Subcutaneous abdominal adipose tissue (tissue), 5 donors: ENCODE data around the gene OCA2.

Experiments used
- H3K27ac ChIP-seq: one replicate; pipeline ENCODE4 v1.7.0; 2013; ENCODE audit warnings: low read depth, mild to moderate bottlenecking, inconsistent platforms, low read length, moderate library complexity
- H3K27me3 ChIP-seq, 5 donors: one replicate each; pipeline ENCODE4 v1.7.0; 2013; ENCODE audit warnings: low read length in 5 of 5, inconsistent platforms in 1 of 5; ENCODE audit not compliant: control insufficient read depth in 5 of 5, insufficient read depth in 4 of 5
- H3K36me3 ChIP-seq, 5 donors: one replicate each; pipeline ENCODE4 v1.7.0; 2013; ENCODE audit warnings: low read length in 5 of 5; ENCODE audit not compliant: control insufficient read depth in 5 of 5, insufficient read depth in 5 of 5
- H3K4me1 ChIP-seq, 5 donors: one replicate each; pipeline ENCODE4 v1.7.0; 2013; ENCODE audit warnings: low read length in 5 of 5, mild to moderate bottlenecking in 3 of 5, moderate library complexity in 1 of 5; ENCODE audit not compliant: control insufficient read depth in 5 of 5, insufficient read depth in 5 of 5
- H3K4me3 ChIP-seq, 5 donors: one replicate each; pipeline ENCODE4 v1.7.0; 2013; ENCODE audit warnings: low read length in 5 of 5, low read depth in 1 of 5
- H3K9ac ChIP-seq, 5 donors: one replicate each; pipeline ENCODE4 v1.7.0; 2013; ENCODE audit warnings: low read length in 5 of 5, mild to moderate bottlenecking in 4 of 5, moderate library complexity in 3 of 5
- H3K9me3 ChIP-seq, 5 donors: one replicate each; pipeline ENCODE4 v1.7.0; 2013; ENCODE audit warnings: low read length in 5 of 5; ENCODE audit not compliant: control insufficient read depth in 5 of 5
- donor health status: healthy.
- donor health status: healthy.
- donor health status: healthy.
- donor health status: healthy.
- donor health status: healthy.

OCA2 gene

DNA sequence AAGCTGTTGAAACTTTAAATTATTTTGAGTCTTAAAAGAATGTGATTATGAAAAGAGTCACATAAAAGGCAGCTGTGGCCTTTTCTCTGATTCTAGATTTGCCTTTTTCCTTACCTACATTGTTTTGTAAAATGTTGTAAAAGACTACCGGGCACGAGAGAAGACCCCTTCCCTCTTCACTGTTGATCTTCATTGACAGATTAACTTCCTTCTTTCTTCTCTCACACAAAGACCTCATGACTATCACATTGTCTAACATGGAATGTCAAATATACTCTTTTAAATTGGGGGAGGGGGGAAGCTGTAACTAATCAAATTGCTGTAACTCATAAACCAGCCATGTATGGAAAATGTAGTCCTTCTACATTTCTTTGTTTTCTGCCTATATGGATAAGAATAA lies 68.3 kb downstream of the OCA2 start:
- no peaks in the 10 kb centered on the region for H3K4me1 ChIP-seq
- no peak overlapping the region for H3K27ac ChIP-seq
- no peaks in the 10 kb centered on the region for H3K36me3 ChIP-seq
- no peaks in the 10 kb centered on the region for H3K9me3 ChIP-seq
- no peaks in the 10 kb centered on the region for H3K27me3 ChIP-seq
- H3K9ac ChIP-seq = no peak overlapping the region
- no peak overlapping the region for H3K4me3 ChIP-seq

DNA sequence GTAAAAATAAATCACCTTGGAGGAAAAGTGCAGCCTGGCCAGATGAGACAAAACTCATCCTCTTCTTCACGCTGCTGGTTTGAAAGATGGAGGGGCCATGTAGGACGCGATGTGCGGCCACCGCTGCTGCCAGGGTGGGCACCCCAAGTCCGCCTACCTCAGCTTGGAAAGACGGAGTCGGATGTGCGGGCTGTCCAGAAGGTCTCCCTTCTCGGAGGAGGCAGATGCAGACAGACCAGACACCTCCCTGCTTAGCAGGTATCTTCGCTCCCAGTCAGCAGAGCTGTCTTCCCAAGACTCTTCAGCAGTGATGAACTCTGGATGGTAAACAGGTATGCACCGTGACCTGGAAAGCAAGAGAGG lies 71.4 kb downstream of the OCA2 start:
- H3K9me3 ChIP-seq = no peaks in the 10 kb centered on the region
- H3K4me1 ChIP-seq = no peaks in the 10 kb centered on the region
- H3K27ac ChIP-seq = no peak overlapping the region
- no peak overlapping the region for H3K9ac ChIP-seq
- H3K36me3 ChIP-seq = no peaks in the 10 kb centered on the region
- no peak overlapping the region for H3K4me3 ChIP-seq
- no peaks in the 10 kb centered on the region for H3K27me3 ChIP-seq

DNA sequence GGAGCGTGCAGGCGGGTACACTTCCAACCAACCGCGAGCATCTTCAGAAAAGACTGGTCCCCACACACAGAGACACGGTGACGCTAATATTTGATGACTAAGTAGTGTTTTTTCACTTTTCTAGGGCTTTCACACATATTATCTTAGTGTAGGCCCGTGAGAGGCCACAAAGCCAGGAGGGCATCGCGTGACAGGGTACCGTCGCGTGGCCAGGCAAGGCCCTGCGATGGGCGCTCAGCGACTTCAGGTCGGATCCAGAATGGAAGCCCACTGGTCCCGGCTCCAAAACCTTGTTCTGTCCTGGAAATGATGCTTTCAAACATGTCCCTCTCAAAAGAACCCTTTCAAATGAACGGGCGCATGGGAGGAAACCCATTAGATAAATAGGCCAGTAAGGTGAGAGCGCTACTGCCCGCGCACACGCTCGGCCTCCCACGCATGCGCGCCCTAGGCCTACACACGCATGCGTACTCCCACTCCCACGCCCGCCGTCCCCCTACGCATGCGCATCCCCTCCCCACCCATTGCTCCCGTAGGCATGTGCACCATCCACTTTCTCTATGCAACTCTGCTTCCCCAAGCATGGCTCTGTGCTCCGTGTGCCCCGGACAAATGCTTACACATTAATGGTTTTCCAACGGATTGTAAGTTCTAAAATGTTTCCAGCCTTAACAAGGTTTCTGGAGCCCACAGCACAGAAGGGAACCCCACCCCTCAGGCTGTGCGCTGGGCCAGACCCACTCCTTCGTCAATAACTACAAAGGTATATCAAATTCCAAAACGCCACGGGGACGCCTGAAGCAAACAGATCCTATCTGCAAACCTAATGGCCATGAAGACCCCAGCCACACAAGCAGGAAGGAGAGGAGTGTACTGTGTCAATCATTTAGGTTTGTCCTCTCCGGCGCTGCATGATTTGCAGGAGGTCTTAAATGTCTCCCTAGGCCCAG lies 72.1 kb downstream of the OCA2 start:
- Histone ChIP-seq H3K9ac (no peak overlapping the region), H3K4me1 (no peaks in the 10 kb centered on the region), H3K27me3 (no peaks in the 10 kb centered on the region), H3K4me3 (no peak overlapping the region), H3K9me3 (no peaks in the 10 kb centered on the region), H3K36me3 (no peaks in the 10 kb centered on the region), H3K27ac (no peak overlapping the region)

DNA sequence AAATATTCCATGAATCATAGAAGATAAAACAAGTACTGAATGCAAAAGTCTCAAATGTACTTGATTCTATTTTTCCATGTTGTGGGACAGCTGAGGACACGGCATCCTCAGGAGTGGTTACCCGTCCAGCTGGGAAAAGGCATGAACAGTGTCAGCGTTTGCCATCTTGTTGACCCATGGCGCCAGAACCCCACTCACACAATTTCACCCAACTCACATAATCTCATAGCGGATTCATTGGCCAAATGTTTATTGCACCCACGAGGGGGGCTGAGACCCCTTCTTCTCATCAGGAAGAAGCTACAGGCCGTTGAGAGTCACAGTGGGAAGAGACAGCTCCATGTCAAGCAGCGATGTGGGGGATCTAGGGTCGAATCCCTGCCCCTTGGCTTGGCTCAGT lies 72.9 kb downstream of the OCA2 start:
- no peak overlapping the region for H3K4me3 ChIP-seq
- no peaks in the 10 kb centered on the region for H3K9me3 ChIP-seq
- H3K27ac ChIP-seq = no peak overlapping the region
- H3K27me3 ChIP-seq = no peaks in the 10 kb centered on the region
- H3K4me1 ChIP-seq = no peaks in the 10 kb centered on the region
- H3K36me3 ChIP-seq = no peaks in the 10 kb centered on the region
- no peak overlapping the region for H3K9ac ChIP-seq

DNA sequence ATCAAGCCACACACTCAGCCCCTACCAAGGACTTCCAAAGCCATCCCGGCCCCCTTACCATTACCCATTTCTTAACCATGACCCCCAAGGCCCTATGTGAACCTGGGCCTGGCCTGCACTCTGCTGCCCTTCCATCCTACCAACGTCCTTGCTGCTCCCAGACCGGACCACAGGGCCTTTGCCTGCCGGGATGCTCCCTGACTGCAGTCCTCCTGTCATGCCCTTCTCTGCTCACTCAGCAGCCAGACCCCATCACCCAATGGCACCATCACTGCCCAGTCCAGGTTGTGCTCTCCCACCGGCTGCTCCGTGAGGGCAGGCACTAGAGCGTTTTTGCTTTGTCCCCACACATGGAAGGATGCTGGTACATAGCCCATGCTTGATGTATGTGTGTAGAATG lies 73.7 kb downstream of the OCA2 start:
- Histone ChIP-seq H3K9me3 (no peaks in the 10 kb centered on the region), H3K27me3 (no peaks in the 10 kb centered on the region)

GRCh38 chr15:28024889-28025250 lies 74.2 kb downstream of the OCA2 start:
- no peak overlapping the region for H3K27ac ChIP-seq
- no peaks in the 10 kb centered on the region for H3K36me3 ChIP-seq
- H3K9me3 ChIP-seq = no peaks in the 10 kb centered on the region
- H3K4me3 ChIP-seq = no peak overlapping the region
- H3K9ac ChIP-seq = no peak overlapping the region
- H3K27me3 ChIP-seq = no peaks in the 10 kb centered on the region
- no peaks in the 10 kb centered on the region for H3K4me1 ChIP-seq

More for the DNA sequence above, 73.7 kb downstream of the OCA2 start:
- no peak overlapping the region for H3K4me3 ChIP-seq
- H3K36me3 ChIP-seq = no peaks in the 10 kb centered on the region
- no peak overlapping the region for H3K27ac ChIP-seq
- H3K4me1 ChIP-seq = no peaks in the 10 kb centered on the region
- no peak overlapping the region for H3K9ac ChIP-seq

GRCh38 chr15:28023933-28024888 lies 74.9 kb downstream of the OCA2 start:
- Histone ChIP-seq H3K4me1 (no peaks in the 10 kb centered on the region), H3K9ac (no peak overlapping the region), H3K9me3 (no peaks in the 10 kb centered on the region), H3K4me3 (no peak overlapping the region), H3K36me3 (no peaks in the 10 kb centered on the region), H3K27me3 (no peaks in the 10 kb centered on the region), H3K27ac (no peak overlapping the region)

DNA sequence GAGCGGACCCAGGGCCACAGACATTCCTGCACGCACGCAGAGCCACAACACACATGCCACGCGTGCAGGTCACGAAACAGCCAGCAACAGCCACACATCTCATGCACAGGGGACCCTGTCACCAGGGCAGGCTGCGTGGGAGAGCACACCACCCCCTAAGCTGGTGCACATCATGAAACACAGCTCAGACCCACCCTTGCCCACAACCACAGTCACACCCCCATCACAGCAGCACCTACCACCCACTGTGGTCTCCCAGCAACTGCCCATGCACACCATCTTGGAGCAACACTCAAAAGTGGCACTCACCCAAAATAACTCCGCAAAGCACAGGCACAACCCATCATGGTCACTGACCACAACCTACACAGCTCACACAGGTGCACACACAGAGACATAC lies 75.7 kb downstream of the OCA2 start:
- H3K27ac ChIP-seq = no peak overlapping the region
- no peaks in the 10 kb centered on the region for H3K9me3 ChIP-seq
- H3K9ac ChIP-seq = no peak overlapping the region

DNA sequence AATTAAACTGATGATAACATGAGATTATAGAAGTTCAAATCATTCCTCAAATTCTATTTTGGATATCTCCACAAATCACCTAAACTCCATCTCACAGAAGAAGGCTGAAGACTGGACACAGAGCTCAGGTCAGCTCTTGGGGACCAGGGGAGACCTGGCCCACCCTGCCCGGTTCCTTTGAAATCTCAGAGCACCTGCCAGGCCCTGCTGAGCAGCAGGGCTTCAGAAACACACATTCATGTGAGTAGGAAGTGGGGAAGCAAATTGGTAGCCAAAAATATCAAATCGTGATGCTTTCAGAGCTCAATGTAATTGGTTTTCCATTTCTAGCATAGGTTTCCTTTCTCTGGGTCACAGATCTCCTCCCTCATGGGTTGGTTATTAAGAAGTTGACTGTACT lies 76.2 kb downstream of the OCA2 start:
- Histone ChIP-seq H3K27ac (no peak overlapping the region), H3K4me1 (no peaks in the 10 kb centered on the region), H3K9ac (no peak overlapping the region), H3K9me3 (no peaks in the 10 kb centered on the region), H3K27me3 (no peaks in the 10 kb centered on the region), H3K4me3 (no peak overlapping the region), H3K36me3 (no peaks in the 10 kb centered on the region)

More for the DNA sequence above, 75.7 kb downstream of the OCA2 start:
- H3K27me3 ChIP-seq = no peaks in the 10 kb centered on the region
- H3K4me3 ChIP-seq = no peak overlapping the region
- H3K4me1 ChIP-seq = no peaks in the 10 kb centered on the region
- H3K36me3 ChIP-seq = no peaks in the 10 kb centered on the region

DNA sequence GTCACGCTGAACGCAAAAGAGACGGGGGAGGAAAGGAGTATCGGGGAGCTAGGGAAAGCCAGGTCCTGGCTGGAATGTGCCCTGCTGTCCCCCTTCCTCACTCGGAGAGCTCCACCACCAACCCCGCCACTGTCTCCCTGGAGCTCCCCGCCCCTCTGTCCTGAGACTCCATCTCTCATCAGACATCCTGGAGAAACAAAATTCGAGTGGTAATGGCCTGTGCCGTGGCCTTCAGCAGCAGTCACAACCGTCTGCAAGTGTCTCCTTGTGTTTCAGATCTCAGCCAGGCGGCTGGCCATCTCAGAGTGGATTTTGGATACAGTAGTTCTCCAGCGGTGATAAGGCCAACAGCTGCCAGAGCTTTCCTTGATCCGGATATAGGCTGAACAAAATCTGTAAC lies 76.9 kb downstream of the OCA2 start:
- Histone ChIP-seq H3K4me3 (no peak overlapping the region), H3K9me3 (no peaks in the 10 kb centered on the region), H3K36me3 (no peaks in the 10 kb centered on the region), H3K9ac (no peak overlapping the region), H3K4me1 (no peaks in the 10 kb centered on the region), H3K27me3 (no peaks in the 10 kb centered on the region), H3K27ac (no peak overlapping the region)
